ENCODE measurements around the gene CBX1. TPM values are rescaled to one million over a fixed set of nuclear protein-coding genes. Genes with fewer than 3 reads are reported as not detected.

Gene CBX1
- total RNA-seq, 2 donors from 2014 or later = 18.3 to 22.1 TPM

- no peaks in the 10 kb centered on the region for H3K9me3 ChIP-seq
- no peak for DNase-seq (ENCODE audit: low spot score)
- peaks cover 54% of the 10 kb centered on the region for H3K36me3 ChIP-seq
- peak overlapping the region in 1 of 2 donors; percentile 82 for H3K4me3 ChIP-seq
- no peak for TF ChIP-seq CTCF (IDR thresholded peaks at IDR 0.05)
- peak overlapping the region; percentile 28 to 98 for H3K27ac ChIP-seq
- no peaks in the 10 kb centered on the region for H3K27me3 ChIP-seq
- H3K4me1 ChIP-seq = peaks cover 0 to 93% of the 10 kb centered on the region in 2 donors
Measured at GRCh38 chr17:48055531-48056245, 45.6 kb downstream of the CBX1 start.

- peak overlapping the region; percentile 98 to 99 for H3K27ac ChIP-seq
- H3K4me1 ChIP-seq = peaks cover 0 to 93% of the 10 kb centered on the region in 2 donors
- H3K36me3 ChIP-seq = peaks cover 42% of the 10 kb centered on the region
- no peaks in the 10 kb centered on the region for H3K27me3 ChIP-seq
- DNase-seq (ENCODE audit: low spot score) = no peak
- peak overlapping the region; percentile 28 to 82 for H3K4me3 ChIP-seq
- no peak for TF ChIP-seq CTCF (IDR thresholded peaks at IDR 0.05)
- H3K9me3 ChIP-seq = no peaks in the 10 kb centered on the region
Measured at GRCh38 chr17:48054238-48055185, 46.8 kb downstream of the CBX1 start.

- Histone ChIP-seq H3K27ac (peak overlapping the region; percentile 98 to 99), H3K4me1 (peaks cover 0 to 86% of the 10 kb centered on the region in 2 donors), H3K27me3 (no peaks in the 10 kb centered on the region), H3K9me3 (no peaks in the 10 kb centered on the region), H3K4me3 (peak overlapping the region; percentile 28 to 82), H3K36me3 (peaks cover 35% of the 10 kb centered on the region)
- no peak for TF ChIP-seq CTCF (IDR thresholded peaks at IDR 0.05)
- DNase-seq (ENCODE audit: low spot score) = no peak
Measured at GRCh38 chr17:48053758-48054237, 47.5 kb downstream of the CBX1 start.

GRCh38 chr17:48052956-48053757 is 48.1 kb downstream of the CBX1 start:
- no peaks in the 10 kb centered on the region for H3K27me3 ChIP-seq
- TF ChIP-seq CTCF (IDR thresholded peaks at IDR 0.05) = no peak
- peaks cover 0 to 83% of the 10 kb centered on the region in 2 donors for H3K4me1 ChIP-seq
- peak; percentile 83 for DNase-seq (ENCODE audit: low spot score)
- peaks cover 29% of the 10 kb centered on the region for H3K36me3 ChIP-seq
- peak overlapping the region; percentile 98 to 99 for H3K27ac ChIP-seq
- peak overlapping the region; percentile 35 to 82 for H3K4me3 ChIP-seq
- H3K9me3 ChIP-seq = no peaks in the 10 kb centered on the region

All from right atrium auricular region (tissue), 2 donors.